Measurements from ENCODE around the gene CERS4. TPM values are rescaled to one million over a fixed set of nuclear protein-coding genes. Genes with fewer than 3 reads are reported as not detected.

The CERS4 gene, protein sequence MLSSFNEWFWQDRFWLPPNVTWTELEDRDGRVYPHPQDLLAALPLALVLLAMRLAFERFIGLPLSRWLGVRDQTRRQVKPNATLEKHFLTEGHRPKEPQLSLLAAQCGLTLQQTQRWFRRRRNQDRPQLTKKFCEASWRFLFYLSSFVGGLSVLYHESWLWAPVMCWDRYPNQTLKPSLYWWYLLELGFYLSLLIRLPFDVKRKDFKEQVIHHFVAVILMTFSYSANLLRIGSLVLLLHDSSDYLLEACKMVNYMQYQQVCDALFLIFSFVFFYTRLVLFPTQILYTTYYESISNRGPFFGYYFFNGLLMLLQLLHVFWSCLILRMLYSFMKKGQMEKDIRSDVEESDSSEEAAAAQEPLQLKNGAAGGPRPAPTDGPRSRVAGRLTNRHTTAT
- total RNA-seq (2022; extraction: Qiagen RNA extraction) = 2.9 to 3.7 TPM (median 3.1 TPM) in 5 replicates

DNA sequence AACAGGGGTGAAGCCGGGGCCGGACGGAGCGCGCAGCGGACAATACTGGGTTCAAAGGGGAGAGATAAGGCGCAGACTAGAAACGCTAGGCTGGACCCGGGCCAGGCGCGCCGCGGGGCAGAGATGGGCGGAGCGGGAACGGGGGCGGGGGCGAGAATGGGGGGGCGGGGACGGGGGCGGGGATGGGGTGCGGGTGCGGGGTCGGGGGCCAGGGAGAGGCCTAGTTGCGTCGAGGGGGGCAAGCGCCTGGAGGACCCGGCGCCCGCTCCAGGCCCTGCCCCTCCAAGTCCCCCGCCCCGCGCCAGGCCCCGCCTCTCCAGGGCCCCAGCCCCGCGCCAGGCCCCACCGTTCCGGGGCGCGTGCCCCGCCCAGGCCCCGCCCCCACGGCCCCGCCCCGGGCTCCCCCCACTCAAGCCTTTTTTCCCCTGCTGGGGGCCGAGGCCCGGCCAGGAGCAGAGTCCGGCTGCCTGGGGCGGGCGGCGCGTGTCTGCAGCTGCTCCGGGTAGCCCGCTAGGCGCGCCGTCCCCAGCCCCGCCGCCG is at the start of gene CERS4:
CERS4 (plus strand) TSS at position 449 of the 540 bp plus-strand sequence. CDS start 41,707 bp downstream, outside the sequence.

DNA sequence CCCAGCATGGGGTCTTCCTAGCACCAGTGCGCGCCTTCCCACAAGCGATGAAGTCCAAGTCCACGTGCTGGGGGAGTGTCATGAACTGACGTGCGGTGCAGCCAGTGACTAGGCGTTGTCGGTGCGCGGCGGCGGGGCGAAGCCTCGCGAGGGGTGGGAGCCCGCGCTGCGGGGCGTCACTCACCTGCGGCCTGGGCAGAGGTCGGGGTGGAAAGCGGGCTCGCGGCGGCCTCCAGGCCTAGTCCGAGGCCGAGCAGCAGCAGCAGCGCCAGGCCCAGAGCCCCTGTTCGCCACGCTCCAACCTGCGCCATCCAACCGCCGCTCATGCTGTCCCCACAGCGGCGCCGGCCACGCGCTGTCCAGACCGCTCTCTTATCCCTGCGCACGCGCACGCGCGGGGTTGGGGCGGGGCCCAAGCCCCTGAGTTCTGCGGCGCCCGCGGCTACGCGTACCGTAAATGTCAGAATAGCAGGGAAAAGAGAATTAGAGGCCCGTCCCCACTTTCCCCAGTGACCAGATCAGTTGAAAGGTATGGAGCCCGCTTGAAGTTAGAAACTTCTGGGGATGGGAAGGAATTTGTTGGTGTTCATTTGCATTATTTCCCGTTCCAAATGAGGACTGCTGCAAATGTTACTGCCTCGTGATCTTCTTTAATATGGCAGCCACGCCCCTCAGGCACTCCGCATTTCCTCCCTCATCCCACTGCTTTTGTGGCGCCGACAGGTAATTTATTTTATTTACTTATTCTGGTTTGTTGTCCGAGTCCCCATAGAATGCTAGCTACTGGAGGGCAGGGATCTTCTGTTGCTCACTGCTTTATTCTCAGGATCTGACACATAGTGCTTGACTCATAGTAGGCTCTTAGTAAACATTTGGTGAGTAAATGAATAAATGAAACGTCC is 99.0 kb downstream of the CERS4 start, which contains the start of gene CD320:
CD320 (minus strand) TSS at position 394 of the 902 bp plus-strand sequence; CDS start at position 326, 68 bp downstream.

Other genes starting within 250 kb of the CERS4 start
- 66.0 to 76.3 TPM (median 73.6 TPM) in 5 replicates for gene ELAVL1, start 203.7 kb upstream of the CERS4 start, total RNA-seq (2022; extraction: Qiagen RNA extraction)
- gene CCL25, start 156.6 kb upstream of the CERS4 start, total RNA-seq (2022; extraction: Qiagen RNA extraction) = not detected in 5 replicates
- gene FBN3, start 59.8 kb upstream of the CERS4 start, total RNA-seq (2022; extraction: Qiagen RNA extraction) = not detected in 5 replicates
- gene CD320, start 99.0 kb downstream of the CERS4 start, total RNA-seq (2022; extraction: Qiagen RNA extraction) = 56.8 to 90.1 TPM (median 81.0 TPM) in 5 replicates
- 57.4 to 95.2 TPM (median 87.8 TPM) in 5 replicates for gene NDUFA7, start 112.0 kb downstream of the CERS4 start, total RNA-seq (2022; extraction: Qiagen RNA extraction)
- gene RPS28, start 112.1 kb downstream of the CERS4 start, total RNA-seq (2022; extraction: Qiagen RNA extraction) = 445 to 866 TPM (median 752 TPM) in 5 replicates
- gene KANK3, start 133.9 kb downstream of the CERS4 start, total RNA-seq (2022; extraction: Qiagen RNA extraction) = 5.9 to 7.3 TPM (median 6.7 TPM) in 5 replicates
- gene ANGPTL4, start 154.8 kb downstream of the CERS4 start, total RNA-seq (2022; extraction: Qiagen RNA extraction) = 529 to 725 TPM (median 587 TPM) in 5 replicates
- gene RAB11B, start 181.0 kb downstream of the CERS4 start, total RNA-seq (2022; extraction: Qiagen RNA extraction) = 95.9 to 109 TPM (median 100 TPM) in 5 replicates
- 14.6 to 20.3 TPM (median 19.3 TPM) in 5 replicates for gene MARCHF2, start 203.9 kb downstream of the CERS4 start, total RNA-seq (2022; extraction: Qiagen RNA extraction)
- 225 to 256 TPM (median 253 TPM) in 5 replicates for gene HNRNPM, start 235.6 kb downstream of the CERS4 start, total RNA-seq (2022; extraction: Qiagen RNA extraction)

Measured in A549 treated with dexamethasone at 1 μM for 4 hours (cell line).